Stimulated activated CD4-positive, alpha-beta T cell treated with anti-CD3 and anti-CD28 coated beads, Interleukin-1b, Interleukin-23, amount 100 ng/mL, for 4 hours (primary cell): ENCODE measurements around the gene FAM110C.
"Not testable (repeated sequence)": the region's sequence is repeated elsewhere in the genome, so short reads cannot be mapped to it uniquely, and the experiment has no call there.

Experiments used
- DNase-seq, 2 donors: peaks; one replicate each; pipeline ENCODE4 v3.0.0-alpha.2; 2020; ENCODE audit warnings: low read depth in 2 of 2

Gene FAM110C, protein sequence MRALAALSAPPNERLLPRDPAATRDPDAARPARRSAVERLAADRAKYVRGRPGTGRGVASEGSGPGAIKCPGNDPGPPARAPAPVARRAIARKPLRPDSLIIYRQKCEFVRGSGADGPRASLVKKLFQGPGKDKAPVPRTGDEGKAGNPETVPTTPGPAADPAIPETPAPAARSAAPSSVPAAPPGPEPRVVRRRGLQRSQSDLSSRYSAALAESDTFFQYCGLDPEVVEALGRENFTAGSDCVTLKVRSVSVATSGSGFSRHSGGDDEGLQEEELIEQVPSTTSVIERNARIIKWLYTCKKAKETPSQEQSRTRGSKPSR

DNA sequence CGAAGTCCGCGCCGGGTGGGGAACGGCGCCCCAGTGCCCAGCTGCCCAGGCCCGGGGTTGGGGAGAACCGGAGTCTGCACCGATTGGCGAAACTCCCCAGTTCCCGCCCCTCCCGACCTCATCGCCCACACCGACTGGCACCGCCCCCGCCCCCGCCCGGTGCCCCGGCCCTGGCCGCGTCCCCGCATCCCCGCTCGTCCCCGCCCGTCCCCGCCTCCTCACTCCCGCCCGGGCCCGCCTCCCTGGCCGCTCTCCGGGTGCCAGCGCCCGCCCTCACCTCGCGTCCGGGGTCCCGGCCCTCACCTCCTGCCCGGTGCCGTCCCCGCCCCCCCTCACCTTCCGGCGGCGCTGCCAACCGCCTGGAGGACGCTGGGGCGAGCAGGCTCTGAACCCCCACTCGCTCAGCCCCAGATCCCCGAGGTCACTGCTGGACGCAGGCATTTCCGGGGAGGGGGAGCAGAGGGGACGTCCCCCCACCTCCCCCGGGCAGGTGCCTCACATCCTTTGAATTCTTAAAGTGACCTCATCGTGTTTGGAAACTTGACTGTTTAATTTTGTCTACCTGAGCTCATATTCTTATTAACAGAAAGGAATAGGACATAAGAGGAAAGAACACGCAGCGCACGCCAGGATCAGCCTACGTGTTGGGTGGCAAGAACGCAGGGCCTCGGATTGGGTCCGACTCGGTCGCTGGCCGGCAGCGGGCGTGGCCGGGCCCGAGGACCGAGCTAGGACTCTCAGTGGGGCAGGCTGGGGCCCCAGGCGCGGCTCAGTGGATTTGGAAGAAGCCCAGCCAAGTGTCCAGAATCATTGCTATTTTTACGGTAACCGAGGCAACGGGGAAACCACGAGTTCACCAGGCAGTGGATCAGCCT is at the start of gene FAM110C:
Gene FAM110C (minus strand): TSS at position 35 of the 875 bp plus-strand sequence. CDS start 120 bp downstream, outside the sequence.
- DNase-seq = peak; percentile 34 to 37

DNA sequence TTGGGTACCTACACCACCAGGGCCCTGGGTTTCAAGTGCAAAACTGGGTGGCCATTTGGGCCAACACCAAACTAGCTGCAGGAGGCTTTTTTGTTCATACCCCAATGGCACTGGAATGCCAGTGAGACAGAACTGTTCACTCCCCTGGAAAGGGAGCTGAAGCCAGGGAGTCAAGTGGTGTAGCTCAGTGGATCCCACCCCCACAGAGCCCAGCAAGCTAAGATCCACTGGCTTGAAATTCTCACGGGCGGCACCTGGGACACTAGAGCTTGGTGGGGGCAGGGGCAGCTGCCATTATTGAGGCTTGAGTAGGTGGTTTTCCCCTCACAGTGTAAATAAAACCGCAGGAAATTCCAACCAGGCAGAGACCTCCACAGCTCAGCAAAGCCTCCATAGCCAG is 46.0 kb upstream of the FAM110C start:
- no peak for DNase-seq

DNA sequence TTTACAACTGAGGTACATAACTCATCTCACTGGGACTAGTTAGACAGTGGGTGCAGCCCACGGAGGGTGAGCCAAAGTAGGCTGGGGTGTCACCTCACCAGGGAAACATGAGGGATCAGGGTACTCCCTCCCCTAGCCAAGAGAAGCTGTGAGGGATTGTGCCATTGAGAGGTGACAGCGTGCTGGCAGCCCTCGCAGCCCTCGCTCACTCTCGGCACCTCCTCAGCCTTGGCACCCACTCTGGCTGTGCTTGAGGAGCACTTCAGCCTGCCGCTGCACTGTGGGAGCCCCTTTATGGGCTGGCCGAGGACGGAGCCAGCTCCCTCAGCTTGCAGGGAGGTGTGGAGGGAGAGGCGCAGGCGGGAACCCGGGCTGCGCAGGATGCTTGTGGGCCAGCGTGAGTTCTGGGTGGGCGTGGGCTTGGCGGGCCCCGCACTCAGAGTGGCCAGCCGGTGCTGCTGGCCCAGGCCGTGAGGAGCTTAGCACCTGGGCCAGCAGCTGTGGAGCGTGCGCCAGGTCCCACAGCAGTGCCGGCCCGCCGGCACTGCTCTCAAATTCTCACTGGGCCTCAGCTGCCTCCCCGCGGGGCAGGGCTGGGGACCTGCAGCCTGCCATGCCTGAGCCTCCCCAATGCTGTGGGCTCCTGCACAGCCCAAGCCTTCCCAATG is 44.5 kb upstream of the FAM110C start:
- DNase-seq = no peak

DNA sequence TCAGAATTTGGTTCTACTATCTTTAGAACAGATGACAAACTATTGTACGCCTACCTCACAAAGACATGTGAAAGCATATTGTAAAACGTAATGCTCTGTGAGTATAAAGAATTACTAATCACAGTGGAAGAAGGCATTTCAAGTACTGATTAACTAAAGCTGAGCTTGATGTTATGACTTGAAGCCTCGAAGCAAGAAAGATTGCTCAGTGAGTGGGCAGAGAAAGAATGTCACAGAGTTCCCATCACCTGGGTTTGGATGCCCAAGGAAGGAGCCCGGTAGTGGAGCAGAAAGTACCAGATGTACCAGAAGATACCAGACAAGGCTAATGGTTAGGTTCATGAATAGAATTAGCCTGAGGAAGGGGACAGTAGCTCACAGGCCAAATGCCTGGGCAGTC is 39.5 kb upstream of the FAM110C start:
- no peak for DNase-seq

DNA sequence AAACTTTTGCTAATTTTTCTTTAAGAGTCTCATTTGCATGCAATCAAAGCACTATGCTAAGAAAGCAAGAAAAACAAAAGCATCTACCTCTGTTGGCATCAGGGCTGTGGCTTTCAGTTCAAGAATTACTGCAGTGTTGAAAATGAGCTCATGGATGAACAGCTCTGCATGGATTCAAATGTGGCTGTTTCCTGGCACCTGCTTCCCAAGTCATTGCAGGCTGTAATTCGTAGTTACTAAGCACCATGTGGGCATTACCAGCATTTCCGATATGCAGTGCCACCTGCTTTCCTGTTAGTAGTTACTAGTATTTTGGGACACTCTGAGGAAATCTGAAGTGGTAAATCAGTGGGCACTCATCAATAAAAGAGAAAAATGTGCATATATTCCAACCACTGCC is 37.8 kb upstream of the FAM110C start:
- no peak for DNase-seq

DNA sequence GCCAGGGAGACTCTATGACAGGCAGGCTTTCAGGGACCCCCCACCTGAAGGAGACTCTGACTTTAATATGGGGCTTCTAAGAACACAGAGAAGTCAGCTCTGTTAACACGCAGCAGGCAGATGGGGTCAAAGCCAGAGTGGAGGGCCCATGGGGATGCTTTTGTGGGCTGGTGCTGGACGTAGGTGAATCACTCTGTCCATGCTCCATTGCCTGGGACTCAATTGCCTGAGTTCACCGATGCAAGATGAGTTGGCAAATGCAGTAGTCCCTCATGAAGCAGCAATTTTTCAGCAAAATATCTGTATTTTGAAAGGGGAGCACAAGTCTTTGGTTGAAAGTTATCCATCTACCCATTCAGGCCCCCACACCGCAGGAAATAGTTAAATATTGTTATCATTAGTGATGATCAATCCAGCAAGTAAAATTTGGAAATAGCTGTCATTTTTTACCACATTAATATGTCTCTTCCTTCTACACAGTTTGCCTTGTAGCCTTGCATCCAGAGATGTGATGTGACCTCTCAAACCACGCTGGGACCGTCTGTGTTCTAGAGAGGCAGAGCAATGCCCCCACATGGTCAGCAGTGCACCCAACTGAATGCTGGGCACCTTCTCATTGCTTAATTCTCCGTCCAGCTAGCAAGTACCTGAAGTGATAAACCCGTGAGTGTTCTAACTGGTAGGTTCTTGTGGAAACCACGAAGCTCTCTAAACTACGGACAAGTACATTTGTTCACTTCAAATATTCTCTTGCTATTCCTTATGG is 34.8 kb upstream of the FAM110C start:
- no peak for DNase-seq

DNA sequence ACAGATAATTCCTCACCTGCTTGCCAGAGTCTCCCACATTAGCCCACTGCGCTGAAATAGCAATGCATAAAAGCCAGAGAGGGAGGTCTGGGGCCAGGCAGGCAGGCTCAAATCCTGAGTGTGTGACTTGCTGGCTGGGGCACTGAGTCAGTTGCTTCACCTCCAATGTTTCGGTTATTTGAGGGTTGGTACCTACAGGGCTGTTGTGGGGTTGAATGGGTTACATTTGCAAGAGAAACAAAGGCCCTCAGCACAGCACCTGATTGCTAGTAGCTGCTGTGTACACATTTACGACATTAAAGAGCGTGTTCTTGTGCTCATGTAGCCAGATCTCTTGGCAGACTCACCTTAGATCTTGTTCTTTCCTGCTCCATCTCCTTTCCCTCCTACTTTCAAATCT is 34.1 kb upstream of the FAM110C start:
- no peak for DNase-seq

DNA sequence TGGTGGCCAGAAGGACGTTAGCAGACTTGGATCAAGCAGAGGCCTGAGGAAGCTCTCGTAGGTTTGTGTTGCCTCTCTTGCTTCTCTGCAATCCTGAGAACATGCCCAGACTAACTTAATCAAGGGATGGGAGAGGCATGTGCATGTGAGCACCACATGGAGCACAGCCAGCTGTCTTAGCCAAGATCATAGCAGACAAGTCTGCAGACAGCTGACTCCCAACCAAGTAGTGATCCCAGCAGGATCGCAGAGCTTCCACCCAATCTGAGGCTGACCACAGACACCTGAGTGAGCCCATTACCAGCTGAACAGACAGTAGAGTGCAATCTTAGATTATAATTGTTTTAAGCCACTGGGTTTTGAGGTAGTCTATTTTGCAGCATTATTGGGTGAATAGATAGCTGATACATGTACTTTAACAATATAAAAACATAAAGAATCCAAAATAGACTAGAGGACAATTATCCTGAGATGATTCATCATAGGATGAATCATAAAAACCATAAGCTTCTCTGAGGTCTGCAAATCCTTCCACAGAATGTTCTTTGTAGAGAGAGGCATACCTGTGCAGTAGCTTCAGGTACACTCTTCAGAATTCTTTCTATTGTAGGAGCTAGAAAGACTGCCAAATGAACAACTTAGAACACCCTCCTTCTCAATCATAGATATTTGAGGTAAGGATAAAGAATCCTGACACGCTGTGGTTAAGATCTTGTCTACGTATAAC is 25.2 kb upstream of the FAM110C start:
- no peak for DNase-seq

DNA sequence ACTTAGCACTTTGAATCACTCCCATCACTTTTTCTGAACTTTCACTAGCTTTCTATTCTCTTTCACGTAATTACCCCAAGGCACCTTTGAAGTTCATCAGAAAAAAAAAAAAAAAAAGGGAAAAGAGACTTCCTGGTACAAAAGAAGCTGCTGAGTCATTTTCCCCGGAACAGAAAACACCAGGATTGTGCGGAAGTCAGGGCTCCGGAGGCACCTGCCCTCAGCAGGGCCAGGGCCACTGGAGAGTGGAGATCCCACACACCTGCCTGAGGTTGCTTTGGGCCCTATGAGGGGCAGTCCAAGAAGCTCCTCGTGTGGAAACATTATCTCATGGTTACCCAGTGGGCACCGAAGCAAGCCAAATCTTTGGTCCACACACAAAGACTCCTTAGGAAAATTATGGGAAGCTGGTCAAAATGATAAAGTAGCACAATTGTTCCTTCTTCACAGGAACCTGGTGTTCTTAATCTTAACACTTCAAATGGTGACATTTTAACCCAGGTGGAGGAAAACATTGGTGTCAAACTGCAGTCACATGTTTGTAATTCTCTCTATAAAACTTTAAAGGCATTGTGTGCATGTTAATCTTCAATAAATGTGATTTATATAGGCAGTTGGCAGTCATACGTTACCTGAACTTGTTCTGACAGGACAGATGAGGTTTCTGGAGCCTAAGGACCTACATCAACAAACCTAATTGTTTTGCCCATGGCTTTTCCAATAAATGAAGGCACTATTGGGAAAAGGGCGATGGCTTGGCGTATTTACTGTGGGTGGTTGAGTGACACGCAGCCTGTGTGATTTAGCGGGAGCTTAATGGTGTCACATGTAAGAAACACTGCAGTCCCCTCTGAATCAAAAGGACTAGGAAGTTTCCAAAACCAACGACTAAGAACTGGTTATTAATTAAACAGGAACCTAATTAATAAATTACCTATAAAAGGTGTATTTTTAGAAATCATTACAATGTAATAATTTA is 23.4 kb upstream of the FAM110C start:
- no peak for DNase-seq

DNA sequence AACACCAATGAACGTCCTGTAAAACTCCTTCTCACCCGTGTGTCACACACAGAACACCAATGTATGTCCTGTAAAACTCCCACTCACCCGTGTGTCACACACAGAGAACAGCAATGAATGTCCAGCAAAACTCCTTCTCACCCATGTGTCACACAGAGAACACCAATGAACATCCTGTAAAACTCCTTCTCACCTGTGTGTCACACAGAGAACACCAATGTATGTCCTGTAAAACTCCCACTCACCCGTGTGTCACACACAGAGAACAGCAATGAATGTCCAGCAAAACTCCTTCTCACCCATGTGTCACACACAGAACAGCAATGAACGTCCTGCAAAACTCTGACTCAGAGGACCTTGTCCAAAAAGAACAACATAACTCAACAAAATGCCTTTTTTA is 22.3 kb upstream of the FAM110C start:
- DNase-seq = not testable (repeated sequence)

DNA sequence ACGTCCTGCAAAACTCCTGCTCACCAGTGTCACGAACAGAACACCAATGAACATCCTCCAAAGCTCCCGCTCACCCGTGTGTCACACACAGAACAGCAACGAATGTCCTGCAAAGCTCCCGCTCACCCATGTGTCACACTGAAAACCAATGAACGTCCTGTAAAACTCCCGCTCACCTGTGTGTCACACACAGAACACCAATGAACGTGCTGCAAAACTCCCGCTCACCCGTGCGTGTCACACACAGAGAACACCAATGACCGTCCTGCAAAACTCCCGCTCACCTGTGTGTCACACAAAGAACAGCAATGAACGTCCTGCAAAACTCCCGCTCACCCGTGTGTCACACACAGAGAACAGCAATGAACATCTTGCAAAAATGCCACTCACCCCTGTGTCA is 20.5 kb upstream of the FAM110C start:
- DNase-seq = no peak

DNA sequence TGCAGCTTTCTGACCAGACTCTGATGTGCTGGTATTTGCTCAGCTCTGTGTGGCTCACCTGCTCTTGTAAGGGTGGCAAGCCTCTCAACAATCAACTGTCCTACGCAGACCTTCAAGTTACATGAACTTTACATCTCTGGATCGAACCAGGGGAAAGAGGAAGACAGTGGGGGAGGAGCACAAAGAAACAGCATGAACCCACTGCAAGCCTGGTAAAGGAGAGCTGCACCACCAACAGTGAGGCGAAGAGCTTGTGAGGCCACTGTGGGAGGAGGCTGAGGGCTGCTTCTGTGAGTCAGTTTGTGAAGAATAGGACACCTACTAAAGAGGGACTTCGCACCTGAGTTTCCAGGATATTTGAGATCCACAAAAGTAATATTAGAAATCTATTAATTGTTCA is 18.8 kb upstream of the FAM110C start:
- DNase-seq = no peak

DNA sequence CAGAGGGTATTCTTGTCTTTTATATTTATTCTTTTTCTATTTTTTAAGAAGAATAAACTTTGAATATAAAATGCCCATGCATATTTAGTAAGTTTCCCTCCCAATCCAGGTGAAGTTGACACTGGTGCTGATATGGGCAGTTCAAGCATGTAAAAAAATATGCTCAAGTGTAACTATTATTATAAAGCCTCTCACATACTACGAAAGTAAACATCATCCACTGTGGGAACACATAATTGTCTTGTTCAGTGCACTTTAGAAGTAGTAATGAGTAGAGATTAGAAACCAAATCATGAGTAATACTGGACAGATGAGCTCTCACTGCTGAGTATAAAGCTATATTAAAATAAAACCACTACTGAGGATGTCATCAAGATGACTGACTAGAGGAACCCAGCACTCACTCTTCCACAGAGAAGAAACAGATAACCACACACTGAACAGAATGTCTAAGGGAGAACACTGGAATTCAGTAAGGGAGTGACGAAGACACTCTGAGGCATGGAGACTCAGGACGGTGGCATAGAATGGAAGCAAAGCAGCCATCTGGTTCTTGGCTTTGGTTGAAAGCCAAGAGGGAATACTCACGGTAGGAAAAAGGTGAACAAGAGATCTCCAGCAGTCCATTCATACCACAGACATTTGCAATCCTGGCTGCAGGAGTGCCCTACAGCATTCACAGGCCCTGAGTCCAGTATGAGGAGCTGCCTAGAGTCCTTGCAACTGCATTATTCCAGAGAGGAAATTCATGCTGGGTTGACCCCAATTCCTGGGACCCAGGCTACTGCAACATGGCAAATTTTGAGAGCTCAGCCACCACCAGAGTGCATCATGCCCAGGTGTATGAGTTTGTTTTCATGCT is 9.5 kb upstream of the FAM110C start:
- DNase-seq = no peak

DNA sequence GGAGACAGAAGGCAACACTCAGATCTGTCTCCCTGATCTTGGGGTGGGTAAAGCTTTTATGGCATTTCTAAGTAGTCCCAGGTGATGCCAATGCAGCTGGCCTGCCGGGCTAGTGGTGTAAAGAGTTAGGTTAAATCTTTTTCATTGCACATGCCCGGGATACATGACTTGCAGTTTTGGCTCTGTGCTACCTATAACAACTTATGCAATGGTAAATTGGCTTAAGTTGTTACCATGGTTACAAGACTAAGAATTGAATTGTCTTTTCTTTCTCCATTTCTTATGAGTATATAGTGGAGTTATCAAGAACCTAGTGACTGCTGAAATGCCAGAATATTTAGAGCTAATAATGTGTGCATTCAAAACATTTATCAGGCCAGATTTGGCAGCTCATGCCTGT is 5.3 kb upstream of the FAM110C start:
- DNase-seq = no peak

DNA sequence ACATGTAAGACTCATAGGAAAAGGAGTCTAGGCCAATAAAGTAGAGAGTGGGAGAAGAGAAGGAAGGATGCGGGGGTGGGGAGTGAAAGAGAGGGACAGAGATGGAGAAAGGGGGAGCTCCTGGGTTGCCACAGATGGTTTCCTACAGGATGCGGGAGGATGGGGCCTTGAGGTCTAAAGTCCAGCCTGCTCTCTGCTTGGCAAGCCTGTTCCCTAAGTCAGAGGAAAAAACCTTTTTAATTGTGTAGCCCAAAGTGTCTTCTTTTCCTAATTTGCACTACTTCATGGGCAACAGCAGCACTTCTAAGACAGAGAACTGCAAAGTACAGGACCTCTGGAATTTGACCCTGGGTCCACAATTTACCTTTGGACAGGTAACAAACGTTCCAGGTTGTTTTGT is 1.4 kb upstream of the FAM110C start:
- DNase-seq = no peak

DNA sequence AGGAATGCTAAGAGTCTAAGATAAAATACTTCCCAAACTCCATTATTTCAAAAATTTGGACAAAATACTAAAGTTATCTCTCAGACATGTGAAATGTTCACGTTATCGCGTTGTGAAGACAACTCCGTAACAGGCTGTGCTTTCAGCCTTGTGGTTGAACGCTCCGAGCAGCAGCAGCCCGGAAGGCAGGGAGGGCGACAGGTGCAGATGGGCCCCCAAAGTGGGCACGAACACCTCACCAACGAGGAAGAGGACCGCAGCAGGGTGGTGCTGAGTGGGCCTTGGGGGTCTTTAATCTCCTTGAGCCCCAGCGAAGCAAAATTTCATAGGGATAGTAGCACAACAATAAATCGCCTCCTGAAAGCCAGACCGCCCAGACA is 1.0 kb upstream of the FAM110C start:
- no peak for DNase-seq

DNA sequence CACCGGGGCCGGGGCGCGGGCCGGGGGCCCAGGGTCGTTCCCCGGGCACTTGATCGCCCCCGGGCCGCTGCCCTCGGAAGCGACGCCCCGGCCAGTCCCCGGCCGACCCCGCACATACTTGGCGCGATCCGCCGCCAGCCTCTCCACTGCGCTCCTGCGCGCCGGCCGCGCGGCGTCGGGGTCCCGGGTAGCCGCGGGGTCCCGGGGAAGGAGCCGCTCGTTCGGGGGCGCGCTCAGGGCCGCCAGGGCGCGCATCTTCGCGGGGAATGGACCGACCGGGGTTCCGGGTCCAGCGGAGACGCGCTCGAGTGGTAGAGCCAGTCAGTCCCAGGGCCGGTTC is 204 bp downstream of the FAM110C start:
- no peak for DNase-seq

DNA sequence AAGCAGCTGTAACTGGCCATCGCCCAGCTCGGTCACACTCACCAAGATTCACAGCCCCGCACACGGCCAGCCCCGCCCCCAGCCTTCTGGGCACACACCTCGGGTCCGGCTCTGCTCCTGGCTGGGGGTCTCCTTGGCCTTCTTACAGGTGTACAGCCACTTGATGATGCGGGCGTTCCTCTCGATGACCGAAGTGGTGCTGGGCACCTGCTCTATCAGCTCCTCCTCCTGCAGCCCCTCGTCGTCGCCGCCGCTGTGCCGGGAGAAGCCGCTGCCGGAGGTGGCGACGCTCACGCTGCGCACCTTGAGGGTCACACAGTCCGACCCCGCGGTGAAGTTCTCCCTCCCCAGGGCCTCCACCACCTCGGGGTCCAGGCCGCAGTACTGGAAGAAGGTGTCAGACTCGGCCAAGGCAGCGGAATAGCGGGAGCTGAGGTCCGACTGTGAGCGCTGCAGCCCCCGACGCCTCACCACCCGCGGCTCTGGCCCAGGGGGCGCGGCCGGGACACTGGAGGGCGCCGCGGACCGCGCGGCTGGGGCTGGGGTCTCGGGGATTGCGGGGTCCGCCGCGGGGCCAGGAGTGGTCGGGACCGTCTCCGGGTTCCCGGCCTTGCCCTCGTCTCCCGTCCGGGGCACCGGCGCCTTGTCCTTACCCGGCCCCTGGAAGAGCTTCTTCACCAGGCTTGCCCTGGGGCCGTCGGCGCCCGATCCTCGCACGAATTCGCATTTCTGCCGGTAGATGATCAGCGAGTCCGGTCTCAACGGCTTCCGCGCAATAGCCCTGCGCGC is 769 bp downstream of the FAM110C start:
- no peak for DNase-seq
